CD14-positive monocyte (primary cell): ENCODE measurements around the gene OR2A1. TPM values are rescaled to one million over a fixed set of nuclear protein-coding genes. Genes with fewer than 3 reads are reported as not detected.
A peak's percentile ranks its signal among the peaks of the same experiment; 100 is the strongest.
"Not testable (repeated sequence)": the region's sequence is repeated elsewhere in the genome, so short reads cannot be mapped to it uniquely, and the experiment has no call there.

ENCODE experiments used
- DNase-seq, 3 donors: peaks; one replicate each; pipeline ENCODE4 v3.0.0-alpha.2; 2011 to 2022
- H2AFZ ChIP-seq: 2 replicates; pipeline ENCODE4 v1.6.0; 2012; ENCODE audit warnings: mild to moderate bottlenecking, low read depth, low read length, inconsistent platforms; ENCODE audit not compliant: insufficient read depth, poor library complexity, severe bottlenecking
- H3K27ac ChIP-seq, 2 donors: 1 replicate in 1 of 2; 2 replicates in 1 of 2; pipeline ENCODE4 v1.5.1; 2012 to 2013; ENCODE audit warnings: low read length in 2 of 2, control low read depth in 1 of 2, inconsistent platforms in 1 of 2, low read depth in 1 of 2, mild to moderate bottlenecking in 1 of 2
- H3K27me3 ChIP-seq, 2 donors: one replicate each; pipeline versions ENCODE4 v1.6.0 to v1.6.1; 2011 to 2013; ENCODE audit warnings: low read length in 2 of 2; ENCODE audit not compliant: control insufficient read depth in 2 of 2, insufficient read depth in 2 of 2
- H3K36me3 ChIP-seq, 2 donors: replicated peaks in 1 of 2; 1 replicate in 1 of 2; 2 replicates in 1 of 2; pipeline versions ENCODE4 v1.5.1 to v1.6.1; 2012 to 2013; ENCODE audit warnings: low read length in 2 of 2, control low read depth in 1 of 2, inconsistent platforms in 1 of 2, mild to moderate bottlenecking in 1 of 2; ENCODE audit not compliant: insufficient read depth in 2 of 2, control insufficient read depth in 1 of 2
- H3K4me1 ChIP-seq, 2 donors: 1 replicate in 1 of 2; 2 replicates in 1 of 2; pipeline versions ENCODE4 v1.5.1 to v1.6.1; 2012 to 2013; ENCODE audit warnings: low read length in 2 of 2, control low read depth in 1 of 2, inconsistent platforms in 1 of 2, mild to moderate bottlenecking in 1 of 2, moderate library complexity in 1 of 2; ENCODE audit not compliant: insufficient read depth in 2 of 2, control insufficient read depth in 1 of 2
- H3K4me2 ChIP-seq: replicated peaks from 2 replicates; pipeline ENCODE3; 2012; ENCODE audit warnings: low read length, moderate library complexity, mild to moderate bottlenecking; ENCODE audit not compliant: poor library complexity, severe bottlenecking; ENCODE audit errors: extremely low read depth
- H3K4me3 ChIP-seq, 3 experiments: fragments of 200-600 bp in 1 of 3; sonication (generic) in 1 of 3; replicated peaks in 1 of 3; 1 replicate in 2 of 3; 2 replicates in 1 of 3; pipeline ENCODE4 v1.5.1; 2011 to 2013; ENCODE audit warnings: low read length in 3 of 3, mild to moderate bottlenecking in 3 of 3, control low read depth in 2 of 3, low read depth in 2 of 3, inconsistent platforms in 1 of 3, moderate library complexity in 1 of 3
- H3K79me2 ChIP-seq: 2 replicates; pipeline ENCODE4 v1.6.0; 2012; ENCODE audit warnings: mild to moderate bottlenecking, control low read depth, inconsistent platforms, low read length, moderate library complexity; ENCODE audit not compliant: insufficient read depth
- H3K9ac ChIP-seq: 2 replicates; pipeline ENCODE4 v1.6.0; 2017; ENCODE audit warnings: low read length, mild to moderate bottlenecking; ENCODE audit not compliant: insufficient read depth, poor library complexity, severe bottlenecking
- H3K9me3 ChIP-seq, 2 donors: replicated peaks in 1 of 2; 1 replicate in 1 of 2; 2 replicates in 1 of 2; pipeline versions ENCODE4 v1.5.1 to v1.6.1; 2012 to 2013; ENCODE audit warnings: low read length in 2 of 2, control low read depth in 1 of 2; ENCODE audit not compliant: control insufficient read depth in 1 of 2, insufficient read depth in 1 of 2
- H4K20me1 ChIP-seq: 2 replicates; pipeline ENCODE4 v1.6.0; 2012; ENCODE audit warnings: mild to moderate bottlenecking, low read length, control low read depth, moderate library complexity; ENCODE audit not compliant: insufficient read depth
- H3K27ac Mint-ChIP-seq, 7 donors: one replicate each; pipeline ENCODE4 v1.8.0; 2020; ENCODE audit warnings: mild to moderate bottlenecking in 7 of 7, mixed read lengths in 7 of 7, moderate library complexity in 6 of 7, inconsistent platforms in 2 of 7
- H3K27me3 Mint-ChIP-seq, 3 donors: one replicate each; pipeline ENCODE4 v1.8.0; 2021 to 2022; ENCODE audit warnings: low read depth in 3 of 3, mild to moderate bottlenecking in 3 of 3, mixed read lengths in 3 of 3, moderate library complexity in 3 of 3, inconsistent platforms in 1 of 3
- H3K36me3 Mint-ChIP-seq, 2 donors: one replicate each; pipeline ENCODE4 v1.8.0; 2020; ENCODE audit warnings: mixed read lengths in 2 of 2, inconsistent platforms in 1 of 2, mild to moderate bottlenecking in 1 of 2
- H3K4me1 Mint-ChIP-seq: one replicate; pipeline ENCODE4 v1.8.0; 2020; ENCODE audit warnings: mild to moderate bottlenecking, mixed read lengths
- H3K4me3 Mint-ChIP-seq, 2 donors: one replicate each; pipeline ENCODE4 v1.8.0; 2020; ENCODE audit warnings: mild to moderate bottlenecking in 2 of 2, mixed read lengths in 2 of 2, moderate library complexity in 1 of 2
- H3K9me3 Mint-ChIP-seq, 7 donors: one replicate each; pipeline ENCODE4 v1.8.0; 2020 to 2022; ENCODE audit warnings: mixed read lengths in 7 of 7, mild to moderate bottlenecking in 6 of 7, moderate library complexity in 6 of 7, inconsistent platforms in 2 of 7
- whole genome bisulfite sequencing: methylation state at CpG from one replicate; pipeline ENCODE4 v1.1.5; 2013; ENCODE audit warnings: missing lambda C conversion rate; ENCODE audit not compliant: insufficient coverage; 5-methylcytosine and 5-hydroxymethylcytosine counted together
- intact Hi-C, 2 donors: fragments of 100-400 bp; cut with micrococcal nuclease; formaldehyde crosslinking; loops; one replicate each; pipeline versions ENCODE4 v1.15.0 to v1.15.1; 2023
- polyA plus RNA-seq, 3 donors: library from polyadenylated mRNA; depleted of rRNA in 1 of 3; unstranded in 2 of 3; stranded (reverse) in 1 of 3; fragments of 300-500 nt in 2 of 3; fragments of >200 nt in 1 of 3; fragmentation: Illumina TruSeq in 2 of 3; gene quantifications; 1 replicate in 2 of 3; 2 replicates in 1 of 3; pipeline ENCODE4 v1.2.3, GENCODE V29; 2012 to 2021

The OR2A1 gene
- polyA plus RNA-seq, 3 donors: not detected

DNA sequence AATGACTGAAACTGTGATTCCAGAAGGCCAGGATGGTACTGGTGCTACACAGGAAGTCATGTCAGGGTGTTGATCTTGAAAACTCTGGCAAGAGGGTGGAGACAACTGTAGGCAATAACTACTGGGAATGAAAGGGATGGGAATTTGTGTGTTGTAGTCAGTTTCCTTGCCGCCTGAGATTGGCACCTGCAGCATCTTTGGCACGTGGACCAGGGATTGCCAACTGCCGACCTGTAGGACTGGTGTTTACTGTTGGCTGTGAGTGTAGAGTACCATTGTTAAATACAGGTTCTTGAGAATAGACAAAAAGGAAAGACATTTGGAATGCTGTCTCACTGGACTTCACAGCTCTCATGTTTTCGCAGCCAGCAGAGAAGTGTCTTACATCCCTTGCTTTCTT is 11.1 kb downstream of the OR2A1 start:
- H3K36me3 Mint-ChIP-seq, H4K20me1 ChIP-seq, H3K27ac Mint-ChIP-seq, H3K4me3 Mint-ChIP-seq, H3K79me2 ChIP-seq, H3K9ac ChIP-seq, H3K36me3 ChIP-seq, H3K9me3 Mint-ChIP-seq, H3K27me3 Mint-ChIP-seq, H3K9me3 ChIP-seq, H2AFZ ChIP-seq, H3K4me1 Mint-ChIP-seq, intact Hi-C loops, H3K27me3 ChIP-seq, H3K4me2 ChIP-seq, H3K27ac ChIP-seq, DNase-seq, H3K4me3 ChIP-seq, H3K4me1 ChIP-seq: not testable (repeated sequence)
- WGBS: no CpG with 5 or more reads among the region's 4 CpGs

DNA sequence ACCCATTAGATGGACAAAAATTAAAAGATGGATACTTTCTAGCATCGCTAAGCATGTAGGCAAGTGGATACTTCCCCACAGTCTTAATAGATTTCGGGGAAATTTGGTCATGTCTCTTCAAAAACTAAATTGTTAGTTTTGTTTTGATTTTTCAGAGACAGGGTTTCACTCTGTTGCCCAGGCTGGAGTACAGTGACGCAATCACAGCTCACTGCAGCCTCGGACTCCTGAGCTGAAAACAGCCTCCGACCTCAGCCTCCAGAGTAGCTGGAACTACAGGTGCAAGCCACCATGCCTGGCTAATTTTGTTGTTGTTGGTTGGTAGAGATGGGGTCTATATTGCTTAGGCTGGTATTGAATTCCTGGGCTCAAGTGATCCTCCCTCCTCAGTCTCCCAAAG is 13.6 kb downstream of the OR2A1 start:
- WGBS: no CpG with 5 or more reads among the region's 5 CpGs
- H3K4me3 Mint-ChIP-seq, H3K27ac ChIP-seq, H3K9me3 ChIP-seq, DNase-seq, H3K36me3 ChIP-seq, intact Hi-C loops, H3K27me3 ChIP-seq, H3K27me3 Mint-ChIP-seq, H3K4me2 ChIP-seq, H3K36me3 Mint-ChIP-seq, H3K4me1 ChIP-seq, H3K9ac ChIP-seq, H3K4me1 Mint-ChIP-seq, H3K79me2 ChIP-seq, H3K27ac Mint-ChIP-seq, H3K4me3 ChIP-seq, H4K20me1 ChIP-seq, H2AFZ ChIP-seq, H3K9me3 Mint-ChIP-seq: not testable (repeated sequence)

- H3K9me3 ChIP-seq, H3K9me3 Mint-ChIP-seq, H3K4me2 ChIP-seq, H3K4me3 Mint-ChIP-seq, H3K4me3 ChIP-seq, H3K27me3 ChIP-seq, H3K4me1 Mint-ChIP-seq, H4K20me1 ChIP-seq, H3K4me1 ChIP-seq, H3K79me2 ChIP-seq, H2AFZ ChIP-seq, intact Hi-C loops, H3K9ac ChIP-seq, H3K27me3 Mint-ChIP-seq, H3K27ac Mint-ChIP-seq, H3K36me3 ChIP-seq, DNase-seq, H3K36me3 Mint-ChIP-seq, H3K27ac ChIP-seq: not testable (repeated sequence)
Measured at GRCh38 chr7:144330044-144330443, 17.8 kb downstream of the OR2A1 start.

DNA sequence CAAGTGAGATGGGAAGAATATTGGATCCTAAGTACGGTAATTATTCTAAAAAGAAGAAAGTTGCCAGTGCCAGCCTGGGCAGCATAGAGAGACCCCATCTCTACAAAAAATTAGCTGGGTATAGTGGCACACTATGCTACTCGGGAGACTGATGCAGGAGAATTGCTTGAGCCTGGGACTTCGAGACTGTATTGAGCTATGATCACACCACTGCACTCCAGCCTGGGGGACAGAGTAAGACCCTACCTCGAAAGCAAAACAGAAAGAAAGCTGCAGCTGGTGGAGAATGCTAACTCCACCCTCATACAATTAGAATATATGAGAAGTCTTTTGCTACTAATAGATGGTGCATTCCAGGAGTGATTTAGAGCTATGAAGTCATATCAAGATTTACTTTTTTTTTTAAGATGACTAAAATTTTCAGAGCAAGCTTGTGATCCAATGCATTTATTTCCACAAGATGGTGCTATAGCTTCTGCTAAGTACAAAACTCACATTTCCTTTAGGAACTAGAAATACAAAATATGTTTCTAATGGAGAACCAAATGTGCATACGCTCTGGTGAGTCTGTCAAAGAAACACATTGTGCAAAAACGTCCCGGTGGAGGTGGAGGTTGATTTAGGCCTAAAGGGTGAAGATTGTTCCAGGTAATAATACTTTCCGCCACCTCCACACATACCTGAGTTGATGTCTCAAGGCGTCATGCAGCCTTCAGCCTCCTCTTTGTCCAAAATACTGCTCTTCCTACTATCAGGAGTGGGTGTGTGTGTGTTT is 19.2 kb downstream of the OR2A1 start:
- H3K4me1 ChIP-seq, H3K27me3 ChIP-seq, H3K4me3 Mint-ChIP-seq, H3K4me1 Mint-ChIP-seq, H3K4me3 ChIP-seq, H2AFZ ChIP-seq, H3K27ac ChIP-seq, H3K9me3 Mint-ChIP-seq, DNase-seq, H3K79me2 ChIP-seq, H3K27me3 Mint-ChIP-seq, H3K4me2 ChIP-seq, intact Hi-C loops, H3K36me3 Mint-ChIP-seq, H4K20me1 ChIP-seq, H3K9ac ChIP-seq, H3K9me3 ChIP-seq, H3K36me3 ChIP-seq: not testable (repeated sequence)
- WGBS: no CpG with 5 or more reads among the region's 9 CpGs
- peak overlapping the region in 1 of 7 donors; percentile 77 for H3K27ac Mint-ChIP-seq
